Measurements from ENCODE around the gene NRG2. TPM values are rescaled to one million over a fixed set of nuclear protein-coding genes. Genes with fewer than 3 reads are reported as not detected.
A peak's percentile ranks its signal among the peaks of the same experiment; 100 is the strongest.

The NRG2 gene
- total RNA-seq, 2 experiments from 2014 or later = not detected

- Mint-ChIP-seq H3K9me3 (peaks cover 3% of the 10 kb centered on the region), H3K27ac (no peak overlapping the region), H3K36me3 (ENCODE audit: low read depth) (peaks cover 2% of the 10 kb centered on the region), H3K4me1 (no peaks in the 10 kb centered on the region), H3K4me3 (no peak overlapping the region), H3K27me3 (peaks cover 3% of the 10 kb centered on the region)
- POLR2A ChIA-PET = no interaction called here
- DNase-seq = no peak
- CTCF ChIA-PET = interaction anchor here (1.2 kb wide), 1 partner anchor 40 kb away, joined by 3 read pairs; no protein-coding TSS in a partner anchor
Measured at GRCh38 chr5:139814704-139815280, 228.3 kb downstream of the NRG2 start.

DNA sequence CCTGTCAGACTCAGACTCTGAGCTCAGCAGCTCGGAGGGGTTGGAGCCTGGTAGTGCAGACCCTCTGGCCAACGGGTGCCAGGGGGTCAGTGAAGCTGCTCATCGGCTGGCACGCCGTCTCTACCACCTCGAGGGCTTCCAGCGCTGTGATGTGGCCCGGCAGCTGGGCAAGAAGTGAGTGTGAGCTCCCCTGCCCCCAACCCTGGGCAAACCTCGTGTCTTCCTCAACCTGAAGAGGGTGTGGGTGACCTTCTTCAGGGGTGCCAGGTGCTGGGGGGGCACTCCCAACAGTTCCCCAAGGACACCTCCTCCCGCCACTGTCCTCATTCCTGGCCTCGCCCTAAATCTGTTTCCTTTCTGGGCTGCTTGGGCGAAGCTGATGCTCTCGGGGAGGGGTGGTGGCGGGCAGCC, 228.9 kb downstream of the NRG2 start:
- Mint-ChIP-seq H3K4me1 (no peaks in the 10 kb centered on the region), H3K27ac (no peak overlapping the region), H3K4me3 (no peak overlapping the region), H3K27me3 (peaks cover 3% of the 10 kb centered on the region), H3K36me3 (ENCODE audit: low read depth) (peaks cover 2% of the 10 kb centered on the region), H3K9me3 (peaks cover 3% of the 10 kb centered on the region)
- no peak for DNase-seq
- POLR2A ChIA-PET = interaction anchor here (0.6 kb wide), 1 partner anchor 9 kb away, joined by 3 read pairs; no protein-coding TSS in a partner anchor
- CTCF ChIA-PET = interaction anchor here (1.2 kb wide), 1 partner anchor 40 kb away, joined by 3 read pairs; no protein-coding TSS in a partner anchor

DNA sequence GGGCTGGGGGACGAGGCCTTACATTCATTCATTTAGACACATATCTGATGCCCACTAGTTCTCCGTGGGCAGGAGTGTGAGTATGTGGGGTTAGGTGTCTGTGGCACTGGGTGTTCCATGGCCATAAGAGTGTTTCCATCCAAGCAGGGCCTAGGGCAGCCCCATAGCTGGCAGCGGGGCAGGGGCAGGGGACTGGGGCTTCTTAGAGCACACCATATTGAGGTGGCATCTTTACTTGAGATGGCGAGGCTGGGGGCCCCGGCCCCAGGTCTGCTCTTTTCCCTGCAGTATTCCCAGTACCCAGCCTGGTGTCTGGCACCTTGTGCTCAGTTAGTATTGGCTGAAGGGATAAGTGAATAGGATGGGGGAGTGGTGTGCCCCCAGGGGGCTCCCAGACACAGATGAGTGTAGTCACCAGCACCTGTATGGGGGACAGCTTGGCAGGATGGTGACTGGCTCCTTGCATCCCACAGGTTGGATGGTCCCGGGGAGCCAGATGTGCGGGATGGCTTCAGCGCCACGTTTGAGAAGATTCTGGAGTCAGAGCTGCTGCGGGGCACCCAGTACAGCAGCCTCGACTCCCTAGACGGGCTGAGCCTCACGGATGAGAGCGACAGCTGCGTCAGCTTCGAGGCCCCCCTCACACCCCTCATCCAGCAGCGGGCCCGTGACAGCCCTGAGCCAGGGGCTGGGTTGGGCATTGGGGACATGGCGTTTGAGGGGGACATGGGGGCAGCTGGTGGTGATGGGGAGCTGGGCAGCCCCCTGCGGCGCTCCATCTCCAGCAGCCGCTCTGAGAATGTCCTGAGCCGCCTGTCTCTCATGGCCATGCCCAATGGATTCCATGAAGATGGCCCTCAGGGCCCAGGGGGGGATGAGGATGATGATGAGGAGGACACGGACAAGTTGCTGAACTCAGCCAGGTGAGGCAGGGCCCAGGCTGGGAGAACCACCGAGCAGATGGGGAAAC, 230.0 kb downstream of the NRG2 start:
- Mint-ChIP-seq H3K9me3 (no peaks in the 10 kb centered on the region), H3K4me1 (no peaks in the 10 kb centered on the region), H3K27me3 (no peaks in the 10 kb centered on the region), H3K36me3 (ENCODE audit: low read depth) (no peaks in the 10 kb centered on the region), H3K27ac (no peak overlapping the region), H3K4me3 (no peak overlapping the region)
- no peak for DNase-seq
- POLR2A ChIA-PET = no interaction called here
- CTCF ChIA-PET = no interaction called here

DNA sequence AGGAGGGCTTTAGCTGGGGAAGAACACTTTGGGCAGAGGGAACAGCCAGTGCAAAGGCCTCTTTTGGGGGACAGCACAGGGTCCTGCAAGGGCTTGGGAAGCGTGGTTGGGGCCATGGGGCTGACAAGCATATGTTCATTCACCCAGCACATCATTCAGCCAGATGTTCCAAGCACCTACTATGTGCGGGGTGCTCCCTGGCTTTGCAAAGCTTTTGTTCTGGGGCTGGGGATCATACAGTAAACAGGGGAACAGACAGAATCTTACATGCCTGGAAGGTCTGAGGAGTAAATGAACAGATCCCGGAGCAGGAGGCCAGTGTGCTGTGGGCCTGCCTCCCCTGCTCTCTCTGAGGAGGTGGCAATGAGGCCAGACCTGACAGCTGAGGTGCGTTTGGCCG, 230.8 kb downstream of the NRG2 start:
- Mint-ChIP-seq H3K27me3 (no peaks in the 10 kb centered on the region), H3K27ac (no peak overlapping the region), H3K9me3 (no peaks in the 10 kb centered on the region), H3K36me3 (ENCODE audit: low read depth) (no peaks in the 10 kb centered on the region), H3K4me1 (no peaks in the 10 kb centered on the region), H3K4me3 (no peak overlapping the region)
- ChIA-PET POLR2A (no interaction called here), CTCF (interaction anchor here (1.4 kb wide), 1 partner anchor 25 kb away, joined by 4 read pairs; no protein-coding TSS in a partner anchor)
- no peak for DNase-seq

- no peak for DNase-seq
- H3K4me3 Mint-ChIP-seq = no peak overlapping the region
- no peaks in the 10 kb centered on the region for H3K36me3 Mint-ChIP-seq (ENCODE audit: low read depth)
- ChIA-PET CTCF (interaction anchor here (1.1 to 1.4 kb wide), 2 partner anchors 24 to 45 kb away, joined by 4 read pairs; no protein-coding TSS in a partner anchor), POLR2A (no interaction called here)
- H3K4me1 Mint-ChIP-seq = no peaks in the 10 kb centered on the region
- no peaks in the 10 kb centered on the region for H3K9me3 Mint-ChIP-seq
- H3K27me3 Mint-ChIP-seq = no peaks in the 10 kb centered on the region
- no peak overlapping the region for H3K27ac Mint-ChIP-seq
Measured at GRCh38 chr5:139811274-139811607, 231.9 kb downstream of the NRG2 start.

DNA sequence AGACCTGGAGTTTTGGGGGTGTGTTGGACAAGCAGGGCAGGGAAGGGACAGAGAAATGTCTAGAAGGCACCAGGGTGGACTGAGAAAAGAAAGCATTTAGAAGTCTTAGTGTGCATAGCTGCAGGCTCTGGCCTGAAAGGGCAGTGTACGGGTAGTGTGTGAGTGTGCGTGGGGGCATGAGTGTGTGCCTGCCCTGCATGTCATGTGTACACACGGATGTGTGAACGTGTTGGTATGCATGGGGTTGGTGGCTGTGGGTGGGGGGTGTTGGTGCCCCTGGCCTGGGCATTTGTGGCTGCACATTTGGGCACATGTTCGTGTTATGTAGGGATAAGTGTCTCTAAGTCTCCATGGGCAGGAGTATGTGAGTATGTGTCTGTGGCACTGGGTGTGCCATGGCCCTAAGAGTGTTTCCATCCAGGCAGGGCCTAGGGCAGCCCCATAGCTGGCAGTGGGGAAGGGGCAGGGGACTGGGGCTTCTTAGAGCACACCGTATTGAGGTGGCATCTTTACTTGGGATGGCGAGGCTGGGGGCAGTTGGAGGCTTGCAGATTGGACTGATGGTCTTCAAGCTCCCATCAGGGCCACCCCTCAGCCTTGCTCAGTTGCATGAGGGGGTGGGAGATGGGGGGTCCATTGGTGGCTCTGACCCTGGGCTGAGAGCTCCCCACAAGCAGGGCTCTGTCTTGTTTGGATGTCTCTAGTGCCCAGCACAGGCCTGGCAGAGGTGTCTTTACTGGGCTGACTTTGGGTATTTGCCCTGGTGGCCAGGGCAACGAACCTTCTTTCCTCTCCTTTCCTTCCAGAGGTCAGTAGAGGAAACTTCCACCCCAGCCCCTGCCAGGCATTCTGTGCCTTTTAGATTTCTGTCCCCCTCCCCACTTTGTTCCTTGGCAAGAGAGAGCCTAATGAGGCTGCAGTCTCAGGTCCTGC, 232.5 kb downstream of the NRG2 start:
- no peaks in the 10 kb centered on the region for H3K36me3 Mint-ChIP-seq (ENCODE audit: low read depth)
- ChIA-PET CTCF (interaction anchor here (1.1 kb wide), 1 partner anchor 44 kb away, joined by 4 read pairs; no protein-coding TSS in a partner anchor), POLR2A (no interaction called here)
- DNase-seq = no peak
- H3K4me3 Mint-ChIP-seq = no peak overlapping the region
- no peaks in the 10 kb centered on the region for H3K4me1 Mint-ChIP-seq
- no peaks in the 10 kb centered on the region for H3K27me3 Mint-ChIP-seq
- no peaks in the 10 kb centered on the region for H3K9me3 Mint-ChIP-seq
- H3K27ac Mint-ChIP-seq = no peak overlapping the region

GRCh38 chr5:139809331-139809810, 233.7 kb downstream of the NRG2 start:
- ChIA-PET CTCF (no interaction called here), POLR2A (no interaction called here)
- Mint-ChIP-seq H3K27me3 (no peaks in the 10 kb centered on the region), H3K9me3 (no peaks in the 10 kb centered on the region), H3K27ac (no peak overlapping the region), H3K4me1 (no peaks in the 10 kb centered on the region), H3K4me3 (no peak overlapping the region), H3K36me3 (ENCODE audit: low read depth) (no peaks in the 10 kb centered on the region)
- no peak for DNase-seq

DNA sequence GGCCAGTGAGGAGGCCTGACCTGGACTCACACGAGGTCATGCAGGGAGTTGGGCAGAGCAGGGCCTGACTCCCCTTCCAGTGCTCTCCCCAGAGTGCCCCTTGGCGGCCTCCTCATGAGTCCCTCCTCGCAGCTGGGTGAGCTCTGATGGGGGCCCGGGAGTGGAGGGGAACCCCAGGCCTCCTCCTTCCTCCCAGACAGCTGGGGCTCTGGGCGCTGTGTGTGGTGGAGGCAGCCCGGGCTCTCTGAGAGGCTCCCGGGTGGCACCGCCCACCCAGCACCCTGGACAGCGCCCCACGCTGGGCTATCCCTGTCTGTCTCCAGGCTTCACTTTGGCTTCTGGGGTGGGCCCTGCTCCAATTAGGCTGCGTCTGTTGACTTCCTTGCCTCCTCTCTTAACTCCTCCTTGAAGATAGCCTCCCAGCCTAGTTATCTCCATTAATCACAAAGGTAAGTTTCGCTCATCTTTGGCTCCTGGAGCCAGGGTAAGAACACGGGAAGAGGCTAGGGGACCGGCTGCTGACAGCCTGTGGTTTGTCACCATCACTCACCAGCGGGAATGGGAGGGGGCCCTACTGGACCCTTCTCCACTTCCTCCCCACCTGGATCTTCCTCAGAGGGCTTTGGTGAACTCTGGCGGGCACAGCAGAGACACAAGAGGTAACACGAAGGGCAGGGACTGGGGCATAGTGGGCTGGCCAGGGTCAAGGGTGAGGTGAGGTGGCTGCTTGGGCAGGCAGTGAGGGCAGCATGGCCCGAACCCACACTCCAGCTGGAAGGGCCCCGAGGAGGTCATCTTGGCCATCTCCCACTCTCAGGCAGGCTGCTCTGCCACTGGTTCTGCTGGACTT, 234.4 kb downstream of the NRG2 start:
- no peaks in the 10 kb centered on the region for H3K27me3 Mint-ChIP-seq
- H3K4me3 Mint-ChIP-seq = no peak overlapping the region
- no peaks in the 10 kb centered on the region for H3K36me3 Mint-ChIP-seq (ENCODE audit: low read depth)
- DNase-seq = peak; percentile 55
- CTCF ChIA-PET = no interaction called here
- POLR2A ChIA-PET = no interaction called here
- no peak overlapping the region for H3K27ac Mint-ChIP-seq
- no peaks in the 10 kb centered on the region for H3K4me1 Mint-ChIP-seq
- H3K9me3 Mint-ChIP-seq = no peaks in the 10 kb centered on the region

- H3K36me3 Mint-ChIP-seq (ENCODE audit: low read depth) = no peaks in the 10 kb centered on the region
Measured at GRCh38 chr5:139807647-139808030, 235.5 kb downstream of the NRG2 start.

DNA sequence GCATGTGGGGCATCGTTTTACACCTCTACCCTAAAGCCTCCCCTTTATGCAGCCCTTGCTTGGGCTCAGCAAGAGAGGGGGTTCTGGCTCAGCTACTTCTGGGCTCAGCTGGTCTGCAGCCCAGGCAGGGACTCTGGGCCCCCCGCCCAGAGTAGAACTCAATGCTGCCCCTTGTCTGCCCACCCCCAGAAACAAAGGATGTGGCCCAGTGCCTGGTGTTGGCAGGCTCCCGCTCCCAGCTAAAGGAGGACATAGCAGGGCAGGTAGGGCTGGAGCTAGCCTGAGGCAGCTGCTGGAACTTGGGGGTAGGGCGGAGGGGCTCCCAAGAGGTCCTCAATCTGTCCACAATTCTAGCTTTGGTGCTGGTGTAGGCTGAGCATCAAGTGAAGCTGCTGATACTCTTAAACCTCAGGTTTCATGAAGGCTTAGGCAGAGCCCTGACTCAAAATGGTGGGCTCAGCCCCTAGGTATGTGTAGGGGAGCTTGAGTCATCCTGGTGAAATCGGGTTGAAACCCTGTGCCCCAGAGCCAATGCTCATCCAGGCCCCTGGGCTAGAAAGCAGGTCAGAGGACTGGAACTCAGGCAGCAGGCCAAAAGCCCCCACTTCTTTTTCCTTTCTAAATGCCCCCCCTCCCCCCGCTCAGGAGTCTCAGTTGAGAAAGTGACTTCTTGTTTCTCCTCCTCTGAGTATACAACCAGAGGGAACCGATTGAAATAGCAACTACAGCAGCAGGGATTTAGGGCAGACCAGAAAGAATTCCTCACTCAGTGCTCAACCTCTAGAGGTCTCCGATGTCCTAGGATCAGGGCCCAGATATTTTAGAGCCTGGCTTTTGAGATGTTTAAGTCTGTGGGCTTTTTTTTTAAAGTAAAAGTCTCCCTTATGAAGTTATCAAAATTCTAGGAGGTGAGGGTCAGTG, 236.1 kb downstream of the NRG2 start:
- no peak overlapping the region for H3K27ac Mint-ChIP-seq
- H3K4me3 Mint-ChIP-seq = no peak overlapping the region
- H3K27me3 Mint-ChIP-seq = peaks cover under 1% of the 10 kb centered on the region
- H3K36me3 Mint-ChIP-seq (ENCODE audit: low read depth) = no peaks in the 10 kb centered on the region
- H3K4me1 Mint-ChIP-seq = no peaks in the 10 kb centered on the region
- DNase-seq = no peak
- CTCF ChIA-PET = interaction anchor here (1.2 to 1.6 kb wide), 4 partner anchors 15 to 42 kb away, joined by 3 to 4 read pairs (median 4); no protein-coding TSS in a partner anchor
- POLR2A ChIA-PET = no interaction called here
- no peaks in the 10 kb centered on the region for H3K9me3 Mint-ChIP-seq

More at GRCh38 chr5:139807647-139808030, 235.5 kb downstream of the NRG2 start:
- ChIA-PET POLR2A (no interaction called here), CTCF (interaction anchor here (1.3 kb wide), 1 partner anchor 42 kb away, joined by 4 read pairs; no protein-coding TSS in a partner anchor)
- Mint-ChIP-seq H3K4me3 (no peak overlapping the region), H3K27ac (no peak overlapping the region), H3K27me3 (no peaks in the 10 kb centered on the region), H3K4me1 (no peaks in the 10 kb centered on the region), H3K9me3 (no peaks in the 10 kb centered on the region)
- no peak for DNase-seq

GRCh38 chr5:139806111-139806510, 237.0 kb downstream of the NRG2 start:
- H3K27ac Mint-ChIP-seq = no peak overlapping the region
- H3K4me3 Mint-ChIP-seq = no peak overlapping the region
- peaks cover 10% of the 10 kb centered on the region for H3K27me3 Mint-ChIP-seq
- H3K9me3 Mint-ChIP-seq = no peaks in the 10 kb centered on the region
- no peaks in the 10 kb centered on the region for H3K36me3 Mint-ChIP-seq (ENCODE audit: low read depth)
- H3K4me1 Mint-ChIP-seq = no peaks in the 10 kb centered on the region
- ChIA-PET CTCF (interaction anchor here (1.2 to 1.6 kb wide), 3 partner anchors 14 to 41 kb away, joined by 3 to 4 read pairs (median 3); no protein-coding TSS in a partner anchor), POLR2A (no interaction called here)
- no peak for DNase-seq

Measured in activated CD4-positive, alpha-beta T cell treated with anti-CD3 and anti-CD28 coated beads, Interleukin-2, amount 10 ng/mL, durations not matched to agents 7 days and 5 days (primary cell).